SK-N-SH (cell line): ENCODE measurements around the gene CRCP. TPM values are rescaled to one million over a fixed set of nuclear protein-coding genes. Genes with fewer than 3 reads are reported as not detected.

Experiments
- CTCF ChIA-PET: fragments of 300-600, 350-600 bp; formaldehyde crosslinking; extraction: SDS; loops from one replicate; lab custom pipeline; 2021; lab: Yijun Ruan, JAX
- POLR2A ChIA-PET: fragments of 350-600 bp; sonication (Branson Sonifier 250); formaldehyde crosslinking; extraction: SDS; loops from one replicate; lab custom pipeline; 2020; ENCODE audit warnings: antibody characterized with exemption, inconsistent platforms; lab: Yijun Ruan, JAX
- DNase-seq: peaks from one replicate; pipeline ENCODE4 v3.0.0; 2012
- H2AFZ ChIP-seq: fragments of 200-600 bp; sonication (generic); 2 replicates; pipeline ENCODE4 v1.8.1; 2016; ENCODE audit warnings: antibody characterized with exemption, mild to moderate bottlenecking, low read depth
- H3F3A ChIP-seq: fragments of 200-600 bp; sonication (generic); replicated peaks from 2 replicates; pipeline ENCODE3; 2016; ENCODE audit warnings: antibody characterized with exemption, mild to moderate bottlenecking; ENCODE audit not compliant: insufficient read depth
- H3K27ac ChIP-seq, 2 experiments: fragments of 200-500 bp in 1 of 2; fragments of 200-600 bp in 1 of 2; sonication (Bioruptor generic) in 1 of 2; sonication (generic), shearing (Covaris generic) in 1 of 2; 2 replicates each; pipeline versions ENCODE4 v1.5.1 to v1.6.1; 2014 to 2016; ENCODE audit warnings: low read depth in 2 of 2, inconsistent platforms in 1 of 2, low read length in 1 of 2, mild to moderate bottlenecking in 1 of 2, mixed read lengths in 1 of 2
- H3K27me3 ChIP-seq: fragments of 200-600 bp; sonication (generic), shearing (Covaris generic); 2 replicates; pipeline ENCODE4 v1.6.1; 2016; ENCODE audit warnings: mixed run types; ENCODE audit not compliant: insufficient read depth
- H3K36me3 ChIP-seq, 2 experiments: fragments of 200-500 bp in 1 of 2; fragments of 200-600 bp in 1 of 2; sonication (Bioruptor generic) in 1 of 2; sonication (generic) in 1 of 2; replicated peaks in 1 of 2; 2 replicates each; pipeline versions ENCODE3 to v1.5.1; 2014 to 2016; ENCODE audit warnings: low read length in 1 of 2, mild to moderate bottlenecking in 1 of 2; ENCODE audit not compliant: insufficient read depth in 2 of 2, control insufficient read depth in 1 of 2
- H3K4me1 ChIP-seq, 2 experiments: fragments of 200-500 bp in 1 of 2; fragments of 200-600 bp in 1 of 2; sonication (Bioruptor generic) in 1 of 2; sonication (generic), shearing (Covaris generic) in 1 of 2; 2 replicates each; pipeline versions ENCODE4 v1.5.1 to v1.6.1; 2014 to 2016; ENCODE audit warnings: low read depth in 1 of 2, low read length in 1 of 2, mixed run types in 1 of 2; ENCODE audit not compliant: insufficient read depth in 2 of 2, control insufficient read depth in 1 of 2
- H3K4me2 ChIP-seq: fragments of 200-600 bp; sonication (generic), shearing (Covaris generic); 2 replicates; pipeline ENCODE4 v1.6.1; 2017; ENCODE audit warnings: mixed run types
- H3K4me3 ChIP-seq, 2 experiments: fragments of 200-500 bp in 1 of 2; fragments of 200-600 bp in 1 of 2; sonication (Bioruptor generic) in 1 of 2; sonication (generic), shearing (Covaris generic) in 1 of 2; 2 replicates each; pipeline versions ENCODE4 v1.5.1 to v1.8.1; 2014 to 2016; ENCODE audit warnings: low read depth in 2 of 2, inconsistent platforms in 1 of 2, low read length in 1 of 2, mild to moderate bottlenecking in 1 of 2, mixed read lengths in 1 of 2, moderate library complexity in 1 of 2
- H3K79me2 ChIP-seq: fragments of 200-600 bp; sonication (generic); 2 replicates; pipeline ENCODE4 v1.8.1; 2017; ENCODE audit warnings: mild to moderate bottlenecking; ENCODE audit not compliant: insufficient read depth
- H3K9ac ChIP-seq: fragments of 200-600 bp; sonication (generic); 2 replicates; pipeline ENCODE4 v1.6.1; 2017; ENCODE audit warnings: mixed run types
- H3K9me2 ChIP-seq: fragments of 200-600 bp; sonication (generic); 2 replicates; pipeline ENCODE4 v1.6.1; 2017; ENCODE audit warnings: mixed run types
- H3K9me3 ChIP-seq: fragments of 200-600 bp; sonication (generic); 2 replicates; pipeline ENCODE4 v1.6.1; 2017; ENCODE audit warnings: mixed run types, mild to moderate bottlenecking, moderate library complexity
- H4K20me1 ChIP-seq: fragments of 200-600 bp; sonication (generic); 2 replicates; pipeline ENCODE4 v1.6.1; 2017; ENCODE audit warnings: mild to moderate bottlenecking, mixed run types; ENCODE audit not compliant: insufficient read depth
- CHD2 ChIP-seq: fragments of 150-350 bp; IDR thresholded peaks from 2 replicates; pipeline ENCODE4 v1.6.1; 2018; ENCODE audit warnings: low read length; ENCODE audit not compliant: partially characterized antibody
- ELF1 ChIP-seq: IDR thresholded peaks from 2 replicates; pipeline ENCODE4 v1.4.0; 2012
- FOSL2 ChIP-seq: IDR thresholded peaks from 2 replicates; pipeline ENCODE4 v1.4.0; 2012; ENCODE audit warnings: low read depth, mild to moderate bottlenecking, moderate library complexity, borderline replicate concordance
- GATA2 ChIP-seq: sonication (generic); formaldehyde crosslinking; IDR thresholded peaks from 2 replicates; pipeline ENCODE4 v1.5.0; 2020; ENCODE audit warnings: mild to moderate bottlenecking, missing genetic modification reagents
- IRF3 ChIP-seq: fragments of 150-350 bp; IDR thresholded peaks from 2 replicates; pipeline ENCODE4 v1.6.1; 2016; ENCODE audit warnings: mild to moderate bottlenecking, low read depth, low read length
- MEF2A ChIP-seq: IDR thresholded peaks from 2 replicates; pipeline ENCODE4 v1.4.0; 2012; ENCODE audit warnings: low read depth, borderline replicate concordance
- NRF1 ChIP-seq: IDR thresholded peaks from 2 replicates; pipeline ENCODE4 v1.6.1; 2012; ENCODE audit warnings: low read depth, mild to moderate bottlenecking, low read length
- POLR2AphosphoS5 ChIP-seq: IDR thresholded peaks from 2 replicates; pipeline ENCODE4 v1.6.1; 2012; ENCODE audit warnings: low read depth, low read length
- RAD21 ChIP-seq: IDR thresholded peaks from 2 replicates; pipeline ENCODE4 v1.6.1; 2012; ENCODE audit warnings: mild to moderate bottlenecking, low read length
- REST ChIP-seq: IDR thresholded peaks from 2 replicates; pipeline ENCODE4 v1.6.1; 2012; ENCODE audit warnings: mild to moderate bottlenecking, low read depth, low read length, moderate library complexity
- RXRA ChIP-seq: IDR thresholded peaks from 2 replicates; pipeline ENCODE4 v1.4.0; 2012; ENCODE audit warnings: low read depth, mild to moderate bottlenecking, borderline replicate concordance
- SIN3A ChIP-seq: IDR thresholded peaks from 2 replicates; pipeline ENCODE4 v1.6.1; 2012; ENCODE audit warnings: low read depth, mild to moderate bottlenecking, low read length, moderate library complexity, borderline replicate concordance
- SMC3 ChIP-seq: IDR thresholded peaks from 2 replicates; pipeline ENCODE4 v1.6.1; 2012; ENCODE audit warnings: low read depth, low read length, improper control_type of control experiment
- USF1 ChIP-seq: IDR thresholded peaks from 2 replicates; pipeline ENCODE4 v1.4.0; 2012; ENCODE audit warnings: low read depth, borderline replicate concordance
- YY1 ChIP-seq: IDR thresholded peaks from 2 replicates; pipeline ENCODE4 v1.4.0; 2012; ENCODE audit warnings: low read depth, mild to moderate bottlenecking
- ZBTB33 ChIP-seq: IDR thresholded peaks from 2 replicates; pipeline ENCODE4 v1.4.0; 2012; ENCODE audit warnings: low read depth, borderline replicate concordance
- WGBS: methylation state at CpG from one replicate; pipeline ENCODE4 v1.1.6; 2017; ENCODE audit warnings: low lambda C conversion rate; 5-methylcytosine and 5-hydroxymethylcytosine counted together
- polyA plus RNA-seq, 3 experiments: library from polyadenylated mRNA; depleted of rRNA; stranded (reverse); fragments of >200 nt; gene quantifications; 2 replicates each; pipeline ENCODE4 v1.2.3, GENCODE V29; 2012

Gene CRCP
- polyA plus RNA-seq, 1 of the 3 experiments (the other 2 are of a cell fraction) = 34.0 TPM

- TF ChIP-seq NRF1 = no peak
- no peak for TF ChIP-seq SIN3A
- no peak for TF ChIP-seq ZBTB33
- TF ChIP-seq IRF3 = no peak
- no peak for TF ChIP-seq GATA2 (CRISPR knock-in tag)
- TF ChIP-seq MEF2A = no peak
- no peak for TF ChIP-seq YY1
- no peak for TF ChIP-seq ELF1
- TF ChIP-seq RXRA = no peak
- TF ChIP-seq SMC3 = no peak
These were observed 36.6 kb upstream of the CRCP start (continued) for GRCh38 chr7:66078067-66078466.

GRCh38 chr7:66082083-66082482 is 32.6 kb upstream of the CRCP start:
- H3K9me3 ChIP-seq = no peaks in the 10 kb centered on the region
- no peak for DNase-seq
- H3K27me3 ChIP-seq = no peaks in the 10 kb centered on the region
- no peak overlapping the region for H3K27ac ChIP-seq
- no peaks in the 10 kb centered on the region for H3F3A ChIP-seq
- no peak overlapping the region for H2AFZ ChIP-seq
- H3K4me2 ChIP-seq = no peak overlapping the region
- peaks cover 0 to 13% of the 10 kb centered on the region in 2 experiments; a peak in 1 of 4 replicates for H3K4me1 ChIP-seq
- H4K20me1 ChIP-seq = no peaks in the 10 kb centered on the region
- H3K36me3 ChIP-seq = peaks cover 4 to 15% of the 10 kb centered on the region in 2 experiments
- TF ChIP-seq SIN3A (no peak), CHD2 (no peak), POLR2AphosphoS5 (no peak), REST (no peak), FOSL2 (no peak), USF1 (no peak), NRF1 (no peak), RAD21 (no peak), SMC3 (no peak)
- CTCF ChIA-PET = no interaction called here
- H3K4me3 ChIP-seq = no peak overlapping the region
- POLR2A ChIA-PET = no interaction called here
- H3K9me2 ChIP-seq = no peaks in the 10 kb centered on the region
- 98% methylated on average over 5 of the region's 6 CpGs for WGBS
- no peak overlapping the region for H3K9ac ChIP-seq
- peaks cover 18% of the 10 kb centered on the region for H3K79me2 ChIP-seq
